Nucleus accumbens (tissue), 56 donors: ENCODE data around the gene RAPGEF3.

Experiments
- DNase-seq, 56 donors: peaks; one replicate each; lab custom pipeline; 2025; lab: John Stamatoyannopoulos, UW

The RAPGEF3 gene

DNA sequence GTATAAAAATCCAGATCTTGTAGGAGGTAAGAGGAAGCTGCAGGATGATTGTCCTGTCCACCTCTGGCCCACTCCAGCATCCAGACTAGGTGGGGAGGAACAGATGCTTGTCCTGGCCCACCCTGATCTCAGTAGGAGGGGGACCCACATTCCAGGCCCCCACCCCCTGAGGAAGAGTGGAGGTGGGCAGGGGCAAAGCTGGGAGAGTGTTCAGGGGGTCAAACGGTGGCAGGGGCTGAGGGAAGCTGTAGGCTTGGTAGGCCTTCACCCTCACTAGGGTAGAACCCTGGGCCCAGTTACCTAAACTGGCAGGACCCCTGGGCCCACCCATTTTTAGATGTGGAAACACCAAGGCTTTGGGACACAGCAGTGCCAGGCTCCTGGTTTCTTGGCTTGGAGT lies 18.5 kb upstream of the RAPGEF3 start:
- no peak for DNase-seq

- DNase-seq = peak in 5 of 56 donors; percentile 21 to 50 (median 29)
These were observed 17.9 kb upstream of the RAPGEF3 start for GRCh38 chr12:47776471-47777143.

DNA sequence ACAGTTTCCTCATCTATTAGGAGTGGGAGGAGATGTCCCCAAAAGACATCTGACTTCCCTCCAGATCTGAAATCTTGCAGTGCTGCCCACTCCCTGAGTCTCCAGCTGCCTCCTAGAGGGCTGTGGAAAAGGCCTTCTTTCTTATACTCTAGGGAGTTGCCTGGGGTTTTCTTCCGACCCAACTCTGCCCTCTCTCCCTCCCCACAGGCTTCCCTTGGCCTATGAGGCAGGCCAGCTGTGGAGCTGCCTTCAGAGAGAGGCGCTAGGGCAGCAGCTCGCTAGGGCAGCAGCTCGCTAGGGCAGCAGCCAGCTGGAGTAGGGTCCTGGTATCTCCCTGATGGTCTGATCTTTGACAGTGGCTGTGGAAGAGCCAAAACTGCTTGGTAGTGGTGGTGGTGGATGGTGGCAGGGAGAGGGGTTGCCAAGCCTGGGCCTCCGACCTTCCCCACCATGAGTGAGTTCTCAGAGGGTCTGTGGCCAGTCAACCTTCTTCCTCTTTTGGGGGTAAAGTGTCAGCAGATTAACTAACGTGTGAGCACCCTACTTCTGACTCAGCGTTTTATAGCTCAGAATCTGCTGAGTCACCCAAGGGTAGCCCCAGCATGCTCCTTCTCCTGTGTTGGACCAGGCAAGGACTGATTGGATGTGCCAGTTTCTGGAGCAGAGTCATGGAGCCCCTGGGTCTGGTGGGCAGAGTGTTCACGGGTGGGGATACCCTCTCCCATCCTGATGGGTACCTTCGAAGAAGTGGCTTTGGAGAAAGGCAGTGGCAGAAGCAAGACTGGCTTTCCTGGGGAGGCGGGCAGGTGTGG lies 16.6 kb upstream of the RAPGEF3 start:
- DNase-seq = peak in 45 of 56 donors; percentile 26 to 74 (median 53)

GRCh38 chr12:47774663-47775062 lies 16.0 kb upstream of the RAPGEF3 start:
- DNase-seq = peak in 8 of 56 donors; percentile 10 to 50 (median 25)

GRCh38 chr12:47773858-47774580 lies 15.3 kb upstream of the RAPGEF3 start:
- DNase-seq = peak in 6 of 56 donors; percentile 29 to 64 (median 40)

DNA sequence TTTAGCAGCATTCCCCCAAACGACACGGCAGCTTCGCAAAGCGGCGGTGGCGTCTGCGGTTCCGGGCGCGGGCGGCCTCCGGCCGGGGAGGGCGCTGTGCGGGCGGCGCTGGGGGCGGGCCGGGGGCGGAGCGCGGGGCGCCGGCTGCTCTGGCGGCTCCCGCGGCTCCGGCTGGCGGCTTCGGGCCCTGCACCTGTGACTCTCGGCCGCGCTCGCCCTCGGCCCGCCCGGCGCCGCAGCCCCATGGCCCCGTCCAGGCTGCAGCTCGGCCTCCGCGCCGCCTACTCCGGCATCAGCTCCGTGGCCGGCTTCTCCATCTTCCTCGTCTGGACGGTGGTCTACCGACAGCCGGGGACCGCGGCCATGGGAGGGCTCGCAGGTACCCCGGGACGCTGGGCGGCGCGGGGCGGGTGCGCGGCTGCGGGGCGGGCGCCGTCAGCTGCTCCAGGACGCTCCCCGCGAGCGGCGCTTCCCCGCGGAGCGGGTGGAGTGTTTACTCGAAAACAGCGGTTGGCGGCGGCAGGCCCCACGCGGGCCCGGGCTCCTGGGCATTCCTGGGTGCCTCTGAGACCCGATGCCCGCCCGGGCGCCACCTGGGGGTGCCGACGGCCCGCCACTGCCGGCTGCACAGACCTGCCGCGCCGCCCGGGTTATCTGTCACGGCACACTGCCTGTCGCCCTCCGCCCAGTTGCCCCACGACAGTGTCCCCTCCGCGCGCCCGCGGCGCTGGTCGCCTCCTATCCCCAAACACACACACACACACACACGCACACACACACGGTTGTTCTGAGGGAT lies 14.6 kb upstream of the RAPGEF3 start, which contains the start of gene SLC48A1:
Gene SLC48A1 (plus strand): TSS at position 177 of the 796 bp plus-strand sequence. CDS start 67 bp downstream, at position 244.
- peak in 51 of 56 donors; percentile 21 to 81 (median 63) for DNase-seq

GRCh38 chr12:47772738-47773061 lies 14.0 kb upstream of the RAPGEF3 start:
- DNase-seq = no peak

GRCh38 chr12:47772094-47772660 lies 13.5 kb upstream of the RAPGEF3 start:
- peak in 9 of 56 donors; percentile 6 to 41 (median 27) for DNase-seq

DNA sequence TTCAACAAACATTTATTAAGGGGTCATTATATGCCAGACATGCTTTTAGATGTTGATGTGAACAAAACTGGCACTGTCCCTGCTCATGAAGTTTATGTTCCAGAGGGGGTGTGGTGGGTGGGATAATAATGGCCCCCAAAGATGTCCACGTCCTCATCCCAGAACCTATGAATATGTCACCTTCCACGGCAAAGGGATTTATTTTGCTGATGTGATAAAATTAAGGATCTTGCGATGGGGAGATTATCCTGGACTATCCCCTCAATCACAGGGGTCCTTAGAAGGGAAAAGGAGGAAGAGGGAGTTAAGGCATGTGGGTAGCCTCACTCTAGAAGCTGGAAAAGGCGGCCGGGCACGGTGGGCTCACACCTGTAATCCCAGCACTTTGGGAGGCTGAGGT lies 12.6 kb upstream of the RAPGEF3 start:
- DNase-seq = no peak

GRCh38 chr12:47770086-47770726 lies 11.5 kb upstream of the RAPGEF3 start:
- DNase-seq = no peak

GRCh38 chr12:47769234-47770085 lies 10.8 kb upstream of the RAPGEF3 start:
- DNase-seq = no peak

DNA sequence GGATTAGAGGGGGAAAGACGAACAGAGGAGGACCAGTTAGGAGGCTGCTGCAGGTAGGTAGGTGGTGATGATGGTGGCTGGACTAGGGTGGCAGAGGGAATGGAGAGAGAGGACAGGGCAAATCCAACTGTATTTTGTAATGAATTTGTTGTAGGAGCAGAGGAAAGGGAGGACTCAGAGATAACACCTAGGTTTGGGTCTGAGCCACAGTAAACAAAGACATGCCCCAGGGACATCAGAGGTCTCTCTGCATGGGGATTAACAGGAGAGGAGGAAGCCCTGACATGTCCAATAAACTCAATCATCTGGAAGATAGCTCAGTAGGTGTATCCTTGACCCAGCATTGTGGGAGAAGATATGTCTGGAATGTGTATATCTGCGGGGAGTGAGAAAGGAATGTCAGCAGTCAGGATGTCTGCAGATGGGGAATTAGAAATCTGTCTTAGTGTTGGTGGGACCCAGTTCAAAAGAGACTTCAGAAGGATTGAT lies 9.7 kb upstream of the RAPGEF3 start:
- DNase-seq = no peak

- DNase-seq = peak in 27 of 56 donors; percentile 10 to 60 (median 32)
These were observed 8.6 kb upstream of the RAPGEF3 start for GRCh38 chr12:47767216-47767724.

DNA sequence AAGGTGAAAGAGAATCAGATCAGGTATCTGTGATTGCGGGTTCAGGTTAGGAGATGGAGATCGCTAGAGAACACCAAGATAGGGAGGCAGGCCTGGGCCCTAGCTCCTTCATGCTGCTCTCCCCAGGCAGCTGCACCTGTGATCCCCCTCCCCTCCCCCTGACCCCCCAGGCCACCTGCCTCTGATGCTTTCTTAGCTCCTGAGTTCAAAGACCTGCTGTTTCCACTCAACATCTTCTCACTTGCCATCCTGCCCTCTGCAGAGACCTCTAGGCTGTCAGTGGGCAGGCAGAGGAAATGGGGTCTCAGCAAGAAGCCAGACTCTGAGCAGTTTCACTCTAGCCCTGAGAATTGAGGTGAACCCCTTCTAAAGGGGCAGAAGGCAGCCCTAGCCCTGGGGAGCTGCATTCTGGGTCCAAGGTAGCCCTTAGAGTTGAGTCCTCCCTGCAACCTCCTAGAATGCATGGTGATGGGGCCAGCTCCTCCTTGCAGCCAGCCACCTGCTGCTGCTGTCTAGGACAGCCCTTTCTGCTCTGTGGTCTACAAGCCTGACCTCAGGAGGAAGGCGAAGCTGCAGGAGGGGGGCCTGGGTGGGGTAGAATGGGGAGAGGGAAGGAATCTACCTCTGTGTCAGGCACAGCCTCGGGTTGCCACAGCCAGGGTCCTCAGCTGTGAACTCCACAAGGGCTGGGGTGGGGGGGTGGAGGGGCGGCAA lies 8.0 kb upstream of the RAPGEF3 start:
- DNase-seq = no peak

DNA sequence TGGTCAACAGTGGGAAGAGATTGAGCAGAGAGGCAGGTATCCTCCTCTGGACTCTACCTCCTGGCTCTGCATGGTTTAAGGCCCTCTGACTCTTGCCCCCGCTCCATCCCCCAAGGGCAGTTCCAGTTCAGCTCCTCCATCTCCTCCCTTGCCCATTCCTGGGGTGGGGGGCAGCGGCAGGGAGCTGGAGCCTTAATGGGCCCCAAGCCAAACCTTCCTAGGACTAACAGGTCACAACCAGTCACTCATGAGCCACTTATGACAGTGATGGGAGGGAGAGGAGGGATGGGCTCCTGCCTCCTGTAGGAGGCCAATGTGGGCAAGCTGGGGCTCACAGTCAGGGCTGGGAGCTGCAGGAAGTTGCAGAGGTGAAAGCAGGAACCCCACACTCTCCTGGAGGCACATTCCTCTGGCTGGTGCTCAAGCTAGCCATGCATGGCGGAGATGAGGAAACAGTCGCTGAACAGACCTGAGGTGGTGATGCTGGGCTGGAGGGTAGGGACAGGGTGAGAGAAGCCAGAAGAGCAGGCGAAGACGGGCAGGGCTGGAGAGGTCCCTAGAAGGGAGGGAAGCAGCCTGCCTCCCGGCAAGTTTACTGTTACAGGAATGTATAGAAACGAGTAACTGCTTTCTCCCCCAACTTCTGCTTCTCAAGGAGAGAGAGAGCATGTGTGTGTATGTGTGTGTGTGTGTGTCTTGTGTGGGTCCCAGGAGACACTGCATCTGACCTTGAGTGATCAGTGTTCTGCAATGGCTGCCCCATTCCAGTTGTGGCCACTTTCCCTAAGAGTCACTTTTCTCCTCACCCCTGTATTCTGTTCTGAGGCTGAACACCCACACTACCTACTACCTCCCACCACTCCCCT lies 5.0 kb upstream of the RAPGEF3 start:
- DNase-seq = no peak

DNA sequence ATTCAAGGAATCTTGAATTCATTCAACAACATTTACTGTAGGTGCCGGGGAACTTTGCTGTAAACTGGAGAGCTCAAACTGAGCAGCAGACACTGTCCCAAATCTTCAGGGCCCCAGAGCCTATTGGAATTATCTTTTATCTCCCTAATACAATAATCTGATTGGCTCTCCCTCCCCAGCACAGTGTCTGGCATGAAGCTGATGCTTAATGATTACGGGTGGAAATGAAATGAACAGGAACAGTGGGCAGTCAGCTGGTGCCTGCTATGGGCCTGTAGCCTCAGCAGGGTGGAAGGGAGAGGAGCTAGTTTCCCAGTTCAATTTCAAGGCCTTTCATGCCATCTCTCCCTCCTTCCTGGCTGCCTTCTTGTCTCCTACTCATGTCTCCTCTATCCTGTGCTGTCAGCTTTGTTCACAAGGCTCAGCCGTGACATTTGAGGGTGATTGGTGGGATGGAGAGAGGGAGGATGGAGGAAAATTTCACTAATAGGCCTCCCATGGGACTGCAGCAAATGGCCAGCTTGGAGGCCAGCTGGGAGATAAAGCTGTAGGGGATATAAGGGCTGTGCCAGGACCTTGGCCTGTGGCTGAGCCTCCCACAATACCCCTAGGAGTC lies 4.3 kb upstream of the RAPGEF3 start:
- DNase-seq = no peak
